ENCODE measurements around the gene PRKCE.

The PRKCE gene

DNA sequence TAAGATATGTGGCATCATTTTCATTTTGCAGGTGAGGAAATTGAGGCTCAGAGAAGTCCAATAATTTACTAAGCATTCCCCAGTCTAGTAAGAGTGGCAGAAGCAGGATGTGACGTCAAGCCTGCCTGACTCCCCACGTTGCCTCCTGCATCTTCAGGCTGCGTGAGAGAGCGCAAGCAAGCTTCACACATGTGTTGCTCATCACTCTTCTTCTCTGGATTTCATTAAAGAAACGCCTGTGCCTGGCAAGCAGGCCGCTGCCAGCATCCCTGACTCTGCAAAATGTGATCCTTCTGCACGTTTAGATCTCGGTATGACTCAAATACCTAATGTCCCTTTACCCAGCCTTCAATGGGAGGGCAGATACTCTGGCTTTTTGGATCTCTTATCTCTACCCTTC, 96.8 kb downstream of the PRKCE start:
- Mint-ChIP-seq H3K27me3 (no peaks in the 10 kb centered on the region), H3K4me3 (no peak overlapping the region), H3K27ac (no peak overlapping the region), H3K4me1 (ENCODE audit: low read depth) (peaks cover 10% of the 10 kb centered on the region), H3K36me3 (peaks cover 10% of the 10 kb centered on the region), H3K9me3 (ENCODE audit: low read depth) (peaks cover 6% of the 10 kb centered on the region)

DNA sequence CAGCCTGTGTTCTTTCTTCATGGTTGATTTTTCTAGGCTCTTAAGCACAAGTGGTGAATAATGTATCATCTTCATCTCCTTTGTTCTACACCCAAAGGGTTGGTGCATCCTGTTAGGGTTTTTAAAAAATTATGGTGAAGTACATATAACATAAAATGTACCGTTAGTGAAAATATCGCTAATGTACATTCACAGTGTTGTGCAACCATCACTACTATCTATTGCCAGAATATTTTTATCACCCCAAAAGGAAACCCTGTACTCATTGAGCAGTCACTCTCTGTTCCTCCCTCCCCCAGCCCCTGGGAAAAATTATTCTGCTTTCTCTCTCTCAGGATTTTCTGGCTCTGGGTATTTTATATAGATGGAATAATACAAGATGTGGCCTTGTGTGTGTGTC, 98.5 kb downstream of the PRKCE start:
- Mint-ChIP-seq H3K4me3 (no peak overlapping the region), H3K36me3 (peaks cover 10% of the 10 kb centered on the region), H3K9me3 (ENCODE audit: low read depth) (peaks cover 6% of the 10 kb centered on the region), H3K27ac (no peak overlapping the region), H3K4me1 (ENCODE audit: low read depth) (peaks cover 10% of the 10 kb centered on the region), H3K27me3 (no peaks in the 10 kb centered on the region)

DNA sequence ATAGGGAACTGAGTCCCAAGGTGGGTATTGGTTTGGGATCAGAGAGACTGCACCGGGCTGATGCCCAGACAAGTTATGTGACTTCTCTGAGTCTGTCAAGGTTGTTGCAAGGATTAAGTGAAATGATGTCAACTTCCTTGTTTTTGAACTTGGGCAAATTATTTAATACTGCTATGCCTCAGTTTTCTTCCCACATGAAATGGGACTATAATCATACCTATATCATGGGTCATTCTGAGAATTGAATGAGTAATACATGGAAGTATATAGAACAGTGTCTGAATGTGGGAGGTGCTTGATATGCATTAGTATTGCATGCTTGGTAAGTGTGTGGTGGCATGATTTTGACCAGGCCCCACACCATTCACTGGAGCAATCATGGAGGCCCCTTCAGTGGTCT, 99.0 kb downstream of the PRKCE start:
- Mint-ChIP-seq H3K4me3 (no peak overlapping the region), H3K36me3 (peaks cover 10% of the 10 kb centered on the region), H3K4me1 (ENCODE audit: low read depth) (peaks cover 10% of the 10 kb centered on the region), H3K27ac (no peak overlapping the region), H3K9me3 (ENCODE audit: low read depth) (peaks cover 6% of the 10 kb centered on the region), H3K27me3 (no peaks in the 10 kb centered on the region)

DNA sequence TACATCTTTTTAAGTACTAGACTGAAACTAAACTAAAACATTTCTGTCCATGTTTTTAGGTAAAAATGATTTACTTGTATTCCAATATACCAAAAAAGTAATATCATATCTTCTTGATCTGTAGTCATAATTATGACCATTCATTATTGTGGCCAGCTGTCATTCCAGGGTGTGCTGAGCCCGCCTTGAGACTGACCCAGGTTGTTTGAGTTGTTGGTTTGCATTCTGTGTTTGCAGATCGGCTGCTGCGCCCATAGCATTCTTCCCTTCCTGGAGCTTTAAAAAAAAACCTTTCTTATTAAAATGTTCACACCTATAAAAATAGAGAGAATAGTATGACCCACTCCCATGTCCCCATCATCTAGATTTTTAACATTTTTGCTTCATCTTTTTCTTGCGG, 101.9 kb downstream of the PRKCE start:
- no peak overlapping the region for H3K27ac Mint-ChIP-seq
- H3K4me1 Mint-ChIP-seq (ENCODE audit: low read depth) = peaks cover 10% of the 10 kb centered on the region
- H3K36me3 Mint-ChIP-seq = no peaks in the 10 kb centered on the region
- H3K9me3 Mint-ChIP-seq (ENCODE audit: low read depth) = no peaks in the 10 kb centered on the region
- no peak overlapping the region for H3K4me3 Mint-ChIP-seq
- H3K27me3 Mint-ChIP-seq = no peaks in the 10 kb centered on the region

DNA sequence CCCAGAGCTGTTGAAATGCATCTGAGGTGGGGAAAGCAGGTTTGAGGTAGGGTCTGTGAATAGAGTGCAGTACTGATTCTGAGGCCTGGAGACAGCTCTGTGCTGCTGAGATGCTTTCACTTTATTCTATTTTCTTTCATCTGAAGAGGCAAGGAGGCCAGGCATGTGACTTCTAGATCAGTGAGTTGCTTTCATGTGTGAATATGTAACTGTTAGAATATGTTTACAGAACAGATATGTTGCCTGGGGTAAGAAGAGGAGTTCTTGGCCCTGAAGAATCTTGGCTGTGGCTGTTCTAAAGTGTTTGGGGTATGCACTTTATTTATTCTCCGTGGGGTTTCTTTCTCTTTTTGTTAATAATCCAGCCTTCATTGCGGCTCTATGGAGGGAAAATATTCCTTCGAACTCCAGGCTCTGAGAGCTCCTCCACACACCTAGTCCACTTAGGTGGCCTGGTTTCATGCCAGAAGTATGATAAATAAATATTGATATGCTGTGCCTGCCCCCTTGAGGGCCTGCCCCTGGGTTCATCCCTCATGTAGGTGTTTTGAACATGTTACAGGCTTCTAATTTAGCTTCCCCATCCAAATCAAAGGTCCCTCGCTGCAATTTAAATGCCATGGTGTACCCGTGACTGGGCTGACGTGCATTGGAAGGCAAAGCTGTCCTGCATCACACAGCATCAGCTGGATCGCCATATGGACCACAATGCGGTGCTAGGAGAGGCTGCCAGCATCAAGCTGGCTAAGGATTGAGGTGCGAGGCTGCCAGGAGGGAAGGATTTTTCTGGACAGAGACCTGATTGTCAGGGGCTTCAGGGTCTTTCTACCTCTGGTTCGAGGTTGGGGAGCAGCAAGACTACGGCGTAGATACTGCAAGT, 102.9 kb downstream of the PRKCE start:
- no peaks in the 10 kb centered on the region for H3K27me3 Mint-ChIP-seq
- H3K36me3 Mint-ChIP-seq = no peaks in the 10 kb centered on the region
- H3K27ac Mint-ChIP-seq = no peak overlapping the region
- H3K9me3 Mint-ChIP-seq (ENCODE audit: low read depth) = no peaks in the 10 kb centered on the region
- no peak overlapping the region for H3K4me3 Mint-ChIP-seq
- peaks cover 8% of the 10 kb centered on the region for H3K4me1 Mint-ChIP-seq (ENCODE audit: low read depth)

DNA sequence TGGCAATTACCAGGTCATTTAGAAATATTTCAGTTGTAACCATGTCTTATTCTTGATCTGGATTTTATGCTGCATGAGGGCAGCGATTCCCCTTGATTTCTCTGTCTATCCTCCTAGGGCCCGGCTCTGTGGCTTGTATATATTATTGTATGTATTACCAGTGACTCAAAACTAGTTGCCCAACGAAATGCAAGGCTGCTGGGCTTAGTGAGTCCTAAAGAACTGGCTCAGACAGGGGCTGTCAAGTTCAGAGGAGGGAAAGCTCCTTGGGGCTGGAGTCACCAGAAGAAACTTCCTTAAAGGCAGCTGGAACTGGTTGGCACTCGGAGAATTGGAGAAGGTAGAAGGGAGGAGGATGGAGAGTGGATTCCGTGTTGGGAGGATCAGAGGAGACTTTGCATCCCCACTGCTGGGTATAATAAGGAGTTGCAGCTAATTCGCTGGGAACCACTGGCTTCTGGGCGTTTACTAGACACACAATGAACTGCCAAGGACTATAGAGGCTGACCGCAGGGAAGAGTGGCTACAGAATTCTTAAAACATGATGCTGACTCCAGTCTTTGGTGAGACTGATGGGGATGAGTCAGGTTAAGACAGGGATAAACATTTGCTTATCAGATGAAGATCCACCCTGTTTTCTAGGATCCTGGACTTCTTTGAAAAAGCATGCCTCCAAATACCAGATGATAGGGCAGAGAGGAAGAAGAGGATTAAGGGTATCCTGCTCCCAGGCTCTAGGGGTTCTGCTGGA, 104.3 kb downstream of the PRKCE start:
- no peak overlapping the region for H3K4me3 Mint-ChIP-seq
- no peaks in the 10 kb centered on the region for H3K36me3 Mint-ChIP-seq
- no peak overlapping the region for H3K27ac Mint-ChIP-seq
- no peaks in the 10 kb centered on the region for H3K27me3 Mint-ChIP-seq
- no peaks in the 10 kb centered on the region for H3K9me3 Mint-ChIP-seq (ENCODE audit: low read depth)
- no peaks in the 10 kb centered on the region for H3K4me1 Mint-ChIP-seq (ENCODE audit: low read depth)

DNA sequence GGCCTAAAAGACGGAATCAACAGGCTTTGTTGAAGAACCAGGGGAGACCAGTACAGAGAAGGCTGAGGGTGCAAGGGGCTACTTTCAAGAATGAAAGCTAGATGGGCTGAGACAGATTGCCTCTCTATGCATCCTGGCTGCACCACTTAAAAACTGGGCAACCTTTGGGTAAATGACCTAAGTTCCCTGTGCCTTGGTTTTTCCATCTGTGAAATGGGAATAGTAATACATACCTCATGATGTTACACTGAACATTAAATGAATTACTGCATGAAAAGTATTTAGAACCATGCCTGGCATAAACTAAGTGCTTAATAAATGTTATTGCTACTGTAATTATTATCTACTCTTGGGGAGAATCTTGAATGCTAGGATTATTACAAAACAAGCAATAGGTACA, 106.5 kb downstream of the PRKCE start:
- Mint-ChIP-seq H3K9me3 (ENCODE audit: low read depth) (no peaks in the 10 kb centered on the region), H3K36me3 (no peaks in the 10 kb centered on the region), H3K27ac (no peak overlapping the region), H3K4me1 (ENCODE audit: low read depth) (no peaks in the 10 kb centered on the region), H3K4me3 (no peak overlapping the region), H3K27me3 (no peaks in the 10 kb centered on the region)

DNA sequence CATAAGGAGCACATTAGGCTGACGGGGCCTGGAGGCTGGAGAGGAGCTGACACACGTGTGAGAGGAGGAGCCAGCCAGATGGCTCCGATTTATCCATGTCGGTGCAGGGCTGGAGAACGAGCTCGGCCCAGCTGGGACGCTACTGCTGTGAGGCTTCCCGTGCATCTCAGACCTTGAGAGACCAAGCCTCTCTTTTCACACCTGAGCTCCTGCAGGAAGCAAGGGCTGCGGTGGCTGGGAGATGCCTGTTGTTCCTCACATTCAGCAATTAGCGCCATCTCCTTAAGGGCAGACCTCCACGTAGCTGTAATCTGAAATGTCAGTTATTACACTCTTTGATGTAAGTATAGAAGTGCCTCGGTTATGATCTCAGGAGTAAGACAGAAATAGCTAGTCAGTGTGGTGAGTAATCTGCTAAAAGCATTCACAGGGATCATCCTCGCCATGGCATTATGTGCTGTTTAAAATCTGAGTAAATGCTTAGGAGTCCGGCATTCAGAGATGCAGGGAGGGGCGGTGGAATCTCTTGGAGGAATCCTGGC, 107.9 kb downstream of the PRKCE start:
- H3K27me3 Mint-ChIP-seq = no peaks in the 10 kb centered on the region
- no peaks in the 10 kb centered on the region for H3K36me3 Mint-ChIP-seq
- no peak overlapping the region for H3K4me3 Mint-ChIP-seq
- H3K4me1 Mint-ChIP-seq (ENCODE audit: low read depth) = no peaks in the 10 kb centered on the region
- no peak overlapping the region for H3K27ac Mint-ChIP-seq
- no peaks in the 10 kb centered on the region for H3K9me3 Mint-ChIP-seq (ENCODE audit: low read depth)

DNA sequence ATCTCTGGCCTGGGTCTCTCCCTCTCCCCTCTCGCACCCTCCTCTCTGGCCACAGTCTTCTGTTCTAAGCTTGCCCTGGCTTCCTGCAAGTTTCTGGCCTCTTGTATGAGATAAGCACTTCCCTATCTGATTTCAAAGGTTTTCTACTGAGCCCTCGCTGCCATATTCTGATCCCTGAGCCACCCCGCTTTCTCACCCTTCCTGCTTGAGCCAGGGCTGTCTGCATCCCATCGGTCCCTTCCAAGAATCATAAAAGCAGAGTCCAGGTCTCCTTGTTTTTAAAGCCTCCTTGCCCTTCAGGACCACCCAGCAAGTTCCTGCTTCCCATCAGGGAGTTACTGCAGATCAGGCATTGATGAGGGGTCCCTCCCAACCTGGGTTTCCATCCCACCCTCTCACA, 110.2 kb downstream of the PRKCE start:
- H3K4me3 Mint-ChIP-seq = no peak overlapping the region

DNA sequence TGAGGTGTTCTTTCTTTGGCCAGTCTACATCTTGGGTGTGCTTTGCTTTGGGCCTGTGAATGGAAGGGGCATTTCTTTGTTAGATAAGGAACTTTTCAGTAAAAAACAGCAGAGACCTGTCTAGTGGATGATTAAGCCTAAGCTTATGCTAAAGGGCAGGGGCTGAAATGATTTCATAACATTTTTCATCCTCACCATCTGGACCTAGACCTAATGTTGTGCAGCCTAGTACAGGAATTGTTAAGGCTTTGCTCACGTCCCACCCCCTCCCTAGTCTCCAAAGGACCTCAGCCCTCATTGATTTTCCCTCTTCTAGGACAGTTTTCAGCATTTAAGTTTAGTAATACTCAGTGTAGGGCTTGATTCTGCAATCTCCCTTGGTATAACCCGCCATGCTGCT, 111.8 kb downstream of the PRKCE start:
- Mint-ChIP-seq H3K4me1 (ENCODE audit: low read depth) (no peaks in the 10 kb centered on the region), H3K9me3 (ENCODE audit: low read depth) (no peaks in the 10 kb centered on the region), H3K36me3 (no peaks in the 10 kb centered on the region)

More for the DNA sequence above, 110.2 kb downstream of the PRKCE start:
- no peaks in the 10 kb centered on the region for H3K4me1 Mint-ChIP-seq (ENCODE audit: low read depth)
- H3K27me3 Mint-ChIP-seq = no peaks in the 10 kb centered on the region
- H3K36me3 Mint-ChIP-seq = no peaks in the 10 kb centered on the region
- no peak overlapping the region for H3K27ac Mint-ChIP-seq
- H3K9me3 Mint-ChIP-seq (ENCODE audit: low read depth) = no peaks in the 10 kb centered on the region

DNA sequence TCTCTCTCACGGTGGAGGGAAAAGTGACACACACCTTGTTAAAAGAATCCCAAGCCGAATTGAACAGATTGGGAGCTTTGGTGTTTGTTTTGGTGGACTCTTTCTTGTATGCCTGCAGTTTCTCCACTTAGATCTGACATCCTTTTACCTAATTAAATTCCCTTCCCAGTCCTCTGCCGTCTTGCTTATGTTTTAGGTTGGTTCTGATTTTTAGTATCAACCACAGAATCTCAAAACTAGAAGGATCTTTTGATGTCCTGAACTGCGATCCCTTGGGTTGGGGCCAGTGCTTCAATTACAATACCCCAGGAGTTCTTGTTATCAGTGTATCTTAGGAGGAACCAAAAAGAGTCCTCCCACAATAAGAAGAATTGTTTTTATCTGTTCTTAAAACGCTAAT, 112.3 kb downstream of the PRKCE start:
- H3K27ac Mint-ChIP-seq = no peak overlapping the region
- H3K27me3 Mint-ChIP-seq = no peaks in the 10 kb centered on the region
- H3K4me3 Mint-ChIP-seq = no peak overlapping the region
- H3K36me3 Mint-ChIP-seq = no peaks in the 10 kb centered on the region
- no peaks in the 10 kb centered on the region for H3K4me1 Mint-ChIP-seq (ENCODE audit: low read depth)
- no peaks in the 10 kb centered on the region for H3K9me3 Mint-ChIP-seq (ENCODE audit: low read depth)

More for the DNA sequence above, 111.8 kb downstream of the PRKCE start:
- no peak overlapping the region for H3K27ac Mint-ChIP-seq
- no peak overlapping the region for H3K4me3 Mint-ChIP-seq
- H3K27me3 Mint-ChIP-seq = no peaks in the 10 kb centered on the region

DNA sequence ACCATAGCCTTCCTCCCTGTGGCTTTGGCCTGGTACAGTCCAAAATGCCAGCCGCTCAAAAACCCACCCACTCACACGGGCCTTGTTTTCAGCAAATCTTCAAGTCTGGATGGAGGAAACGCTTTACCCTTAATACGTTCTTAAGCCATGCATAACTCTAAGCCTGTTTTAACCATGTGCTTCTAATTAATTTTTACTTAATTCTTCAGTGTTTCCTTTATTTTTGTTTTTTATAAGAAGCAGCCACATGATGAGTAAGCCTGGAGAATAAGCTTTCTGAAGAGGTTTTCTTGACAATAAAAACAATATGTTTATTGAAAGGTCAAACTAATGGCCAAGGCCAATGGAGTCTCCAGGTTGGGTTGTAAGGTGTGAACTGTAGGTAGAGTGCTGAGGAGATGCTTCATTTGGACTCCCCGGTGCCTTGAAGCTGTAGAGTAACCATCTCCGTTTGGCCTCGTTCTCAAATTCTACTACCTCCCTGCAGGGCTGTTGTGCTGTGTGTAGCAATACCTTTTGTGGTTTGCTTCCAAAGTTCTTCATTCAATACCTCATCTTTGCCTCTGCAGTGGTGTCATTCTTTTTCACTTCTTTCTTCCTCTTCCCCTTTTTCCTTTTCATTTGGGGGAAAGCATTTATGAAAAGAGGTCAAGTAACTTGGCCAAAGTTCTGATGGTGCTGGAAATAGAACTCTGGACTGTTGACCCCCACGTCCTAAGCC, 113.7 kb downstream of the PRKCE start:
- Mint-ChIP-seq H3K27me3 (no peaks in the 10 kb centered on the region), H3K9me3 (ENCODE audit: low read depth) (no peaks in the 10 kb centered on the region), H3K36me3 (no peaks in the 10 kb centered on the region), H3K4me1 (ENCODE audit: low read depth) (peaks cover 2% of the 10 kb centered on the region), H3K4me3 (no peak overlapping the region), H3K27ac (no peak overlapping the region)

DNA sequence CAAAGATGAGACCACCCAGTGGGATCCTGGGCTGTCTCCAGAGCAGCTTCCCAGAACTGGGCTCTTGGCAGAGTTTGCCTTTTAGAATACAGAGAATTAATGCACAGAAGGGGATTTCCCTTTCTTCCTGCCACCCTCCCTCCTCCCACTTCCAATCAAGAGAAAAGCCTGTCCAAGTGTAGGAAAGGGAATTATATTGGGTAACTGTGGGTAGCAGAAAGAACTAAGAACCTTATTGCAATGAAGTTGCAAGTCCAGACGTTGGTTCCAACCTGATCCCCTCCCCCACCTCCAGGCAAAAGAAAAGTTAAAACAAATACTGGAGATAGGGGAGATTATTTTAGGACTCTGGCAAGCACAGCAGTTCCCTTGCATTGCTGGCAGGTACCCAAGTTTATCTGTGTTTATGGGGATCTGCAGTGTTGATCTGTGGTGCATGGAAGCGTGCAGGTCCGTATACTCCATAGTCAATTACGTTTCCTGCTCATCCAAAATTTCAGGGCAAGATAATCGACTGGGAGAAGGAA, 114.3 kb downstream of the PRKCE start:
- H3K9me3 Mint-ChIP-seq (ENCODE audit: low read depth) = no peaks in the 10 kb centered on the region
- H3K4me1 Mint-ChIP-seq (ENCODE audit: low read depth) = peaks cover 2% of the 10 kb centered on the region
- no peak overlapping the region for H3K27ac Mint-ChIP-seq
- no peak overlapping the region for H3K4me3 Mint-ChIP-seq
- no peaks in the 10 kb centered on the region for H3K36me3 Mint-ChIP-seq
- no peaks in the 10 kb centered on the region for H3K27me3 Mint-ChIP-seq

DNA sequence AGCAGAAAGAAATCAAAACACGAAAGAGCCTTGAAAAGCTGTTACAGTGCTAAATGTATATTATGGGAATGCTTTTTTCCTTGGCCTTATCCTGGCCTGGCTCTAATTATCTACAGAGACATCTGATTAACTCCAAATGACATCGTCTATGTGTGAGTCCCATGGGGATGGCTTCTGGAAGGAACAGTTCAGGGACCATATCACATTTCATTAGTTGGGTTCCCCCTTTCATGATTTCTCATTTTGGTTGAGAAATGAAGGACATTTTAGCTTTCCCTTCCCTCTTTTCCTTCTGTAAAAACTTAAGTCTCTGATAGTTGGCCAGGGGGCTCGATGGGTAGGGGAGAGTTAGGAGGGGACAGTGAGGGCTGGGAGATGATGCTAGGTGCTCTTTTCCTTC, 116.7 kb downstream of the PRKCE start:
- H3K36me3 Mint-ChIP-seq = no peaks in the 10 kb centered on the region
- H3K4me1 Mint-ChIP-seq (ENCODE audit: low read depth) = peaks cover 2% of the 10 kb centered on the region
- no peak overlapping the region for H3K27ac Mint-ChIP-seq
- no peaks in the 10 kb centered on the region for H3K9me3 Mint-ChIP-seq (ENCODE audit: low read depth)
- H3K27me3 Mint-ChIP-seq = no peaks in the 10 kb centered on the region
- no peak overlapping the region for H3K4me3 Mint-ChIP-seq

DNA sequence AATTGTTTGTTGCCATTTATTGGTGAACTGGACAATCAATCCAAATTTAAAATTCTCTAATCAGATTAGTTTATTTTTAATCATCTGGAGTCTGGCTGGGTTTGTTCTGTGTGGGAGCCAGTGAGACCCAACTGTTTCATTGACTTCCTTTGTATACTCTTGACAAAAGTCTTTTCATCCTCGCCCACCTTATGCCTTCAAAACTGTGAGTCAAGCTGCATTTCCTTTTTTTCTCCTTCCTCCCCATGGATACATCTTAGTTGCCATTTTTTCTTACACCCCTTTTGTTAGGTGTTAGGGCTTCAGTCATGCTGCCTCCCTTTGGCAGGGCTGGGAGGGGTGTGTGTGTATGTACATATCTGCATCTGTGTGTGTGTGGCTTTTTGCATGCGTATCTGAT, 117.6 kb downstream of the PRKCE start:
- Mint-ChIP-seq H3K27me3 (no peaks in the 10 kb centered on the region), H3K9me3 (ENCODE audit: low read depth) (no peaks in the 10 kb centered on the region), H3K27ac (no peak overlapping the region), H3K4me3 (no peak overlapping the region), H3K36me3 (no peaks in the 10 kb centered on the region), H3K4me1 (ENCODE audit: low read depth) (peaks cover 2% of the 10 kb centered on the region)

All from activated naive CD8-positive, alpha-beta T cell (primary cell).